Measurements from ENCODE around the gene IFT80.

DNA sequence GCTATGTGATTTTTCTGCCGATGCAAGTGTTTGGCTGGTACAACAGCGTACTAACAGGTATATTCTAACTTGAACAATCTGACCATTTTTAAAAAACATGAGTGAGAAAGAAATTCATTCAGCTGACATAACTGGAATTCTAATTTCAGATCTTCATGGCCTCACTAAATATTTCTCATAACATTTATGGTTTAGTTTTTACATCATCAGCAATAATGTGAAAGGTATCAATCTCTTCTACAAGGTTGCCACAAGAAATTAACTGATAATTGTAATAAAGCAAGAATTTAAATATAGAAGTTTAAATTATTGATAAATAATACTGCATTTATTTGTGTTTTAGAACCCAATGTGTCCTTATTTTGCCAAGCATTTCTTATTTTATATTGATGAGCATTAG, 179.0 kb downstream of the IFT80 start:
- TF ChIP-seq, protein P1, sequence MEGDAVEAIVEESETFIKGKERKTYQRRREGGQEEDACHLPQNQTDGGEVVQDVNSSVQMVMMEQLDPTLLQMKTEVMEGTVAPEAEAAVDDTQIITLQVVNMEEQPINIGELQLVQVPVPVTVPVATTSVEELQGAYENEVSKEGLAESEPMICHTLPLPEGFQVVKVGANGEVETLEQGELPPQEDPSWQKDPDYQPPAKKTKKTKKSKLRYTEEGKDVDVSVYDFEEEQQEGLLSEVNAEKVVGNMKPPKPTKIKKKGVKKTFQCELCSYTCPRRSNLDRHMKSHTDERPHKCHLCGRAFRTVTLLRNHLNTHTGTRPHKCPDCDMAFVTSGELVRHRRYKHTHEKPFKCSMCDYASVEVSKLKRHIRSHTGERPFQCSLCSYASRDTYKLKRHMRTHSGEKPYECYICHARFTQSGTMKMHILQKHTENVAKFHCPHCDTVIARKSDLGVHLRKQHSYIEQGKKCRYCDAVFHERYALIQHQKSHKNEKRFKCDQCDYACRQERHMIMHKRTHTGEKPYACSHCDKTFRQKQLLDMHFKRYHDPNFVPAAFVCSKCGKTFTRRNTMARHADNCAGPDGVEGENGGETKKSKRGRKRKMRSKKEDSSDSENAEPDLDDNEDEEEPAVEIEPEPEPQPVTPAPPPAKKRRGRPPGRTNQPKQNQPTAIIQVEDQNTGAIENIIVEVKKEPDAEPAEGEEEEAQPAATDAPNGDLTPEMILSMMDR (optimal IDR thresholded peaks at IDR 0.05 in 1 of 3, IDR thresholded peaks at IDR 0.05 in 1 of 3, conservative IDR thresholded peaks at IDR 0.05 in 1 of 3; ENCODE audit: extremely low read depth in 1 of 3, insufficient read depth in 2 of 3, low read length in 3 of 3), result no peak
- TF ChIP-seq EZH2 (IDR thresholded peaks at IDR 0.05; ENCODE audit: low read length), result no peak

Measured in keratinocyte (primary cell).